ENCODE data around the gene HPDL.

Gene HPDL

GRCh38 chr1:45334308-45335245, 7.9 kb downstream of the HPDL start:
- TF ChIP-seq CTCF (conservative IDR thresholded peaks at IDR 0.05), result no peak
- no peak overlapping the region for H3K27ac ChIP-seq

- H3K27ac ChIP-seq, result no peak overlapping the region
- TF ChIP-seq CTCF (conservative IDR thresholded peaks at IDR 0.05), result no peak
Measured at GRCh38 chr1:45335855-45336324, 9.2 kb downstream of the HPDL start.

GRCh38 chr1:45337630-45338325, 11.1 kb downstream of the HPDL start:
- H3K27ac ChIP-seq, result no peak overlapping the region
- no peak for TF ChIP-seq CTCF (conservative IDR thresholded peaks at IDR 0.05)

- no peak for TF ChIP-seq CTCF (conservative IDR thresholded peaks at IDR 0.05)
- H3K27ac ChIP-seq, result peak within 1 kb of the TSS; percentile 91
Measured at GRCh38 chr1:45339789-45340558, 13.3 kb downstream of the HPDL start, which contains the start of the genes MUTYH and TOE1. TSS of gene MUTYH (minus strand) at chr1:45340440. CDS start at chr1:45334505, 5,935 bp downstream. TSS of gene TOE1 (plus strand) at chr1:45340170. CDS start at chr1:45340253, 83 bp downstream.

- peak overlapping the region; percentile 91 for H3K27ac ChIP-seq
- TF ChIP-seq CTCF (conservative IDR thresholded peaks at IDR 0.05), result no peak
Measured at GRCh38 chr1:45340816-45341466, 14.2 kb downstream of the HPDL start.

GRCh38 chr1:45344499-45344898, 17.8 kb downstream of the HPDL start:
- no peak for TF ChIP-seq CTCF (conservative IDR thresholded peaks at IDR 0.05)
- no peak overlapping the region for H3K27ac ChIP-seq

Measured in VCaP (cell line).